GM18498 (cell line): ENCODE results near the gene MLF2.
A peak's percentile ranks its signal among the peaks of the same experiment; 100 is the strongest.
"Not testable (repeated sequence)": the region's sequence is repeated elsewhere in the genome, so short reads cannot be mapped to it uniquely, and the experiment has no call there.

ENCODE experiments used
- ATAC-seq: cut with Tn5 transposase; IDR thresholded peaks from one replicate; pipeline ENCODE4 v1.9.1; 2021; ENCODE audit warnings: mild to moderate bottlenecking, moderate library complexity; ENCODE audit not compliant: unreplicated experiment

The MLF2 gene

DNA sequence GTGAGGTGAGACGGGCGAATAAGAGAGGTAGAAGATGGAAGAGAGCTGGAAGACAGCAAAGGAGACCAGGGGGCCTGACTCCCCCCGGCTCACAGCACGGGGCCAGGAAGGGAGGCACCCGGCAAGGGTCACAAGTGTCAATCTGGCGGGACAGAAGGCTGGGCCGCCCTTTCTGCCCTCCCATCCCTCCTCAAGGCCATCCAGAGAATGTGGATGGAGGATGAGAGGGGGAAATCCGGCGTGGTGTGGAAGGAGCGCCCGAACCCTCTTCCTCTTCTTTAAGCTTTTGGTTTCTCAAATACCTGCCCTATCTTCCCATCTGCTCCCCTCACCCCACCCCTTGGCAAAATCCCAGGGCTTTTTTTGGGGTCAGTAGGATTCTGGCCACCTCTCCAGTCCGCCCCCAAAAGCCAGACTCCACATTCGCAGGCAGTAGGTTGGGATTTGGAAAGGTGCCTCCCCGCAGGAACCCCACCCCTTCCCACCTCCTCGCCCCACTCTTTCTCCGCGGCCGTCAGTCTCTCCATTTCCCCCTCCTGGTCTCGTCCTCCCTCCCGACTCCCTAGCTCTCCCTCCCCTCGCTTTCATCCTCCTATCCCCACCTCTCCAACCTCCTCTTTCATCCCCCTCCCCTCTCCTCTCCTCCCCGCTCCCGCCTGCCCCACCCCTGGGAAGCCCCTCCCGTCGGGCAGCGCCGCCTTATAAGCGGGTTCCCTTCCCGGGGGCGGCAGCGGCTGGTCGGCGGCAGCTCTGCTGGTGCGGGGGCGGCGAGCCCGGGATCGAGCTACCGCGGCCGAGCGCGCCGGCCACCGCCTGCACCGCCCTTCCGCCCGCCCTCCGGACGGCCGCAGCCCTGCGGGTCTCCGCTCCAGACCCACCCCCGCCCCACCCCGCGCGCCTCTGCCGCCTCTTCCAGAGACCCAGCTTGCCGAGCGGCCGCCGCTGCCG is 13.0 kb upstream of the MLF2 start, which contains the start of gene PTMS:
Gene PTMS, plus strand, starts transcription at position 730 of the 948 bp plus-strand sequence. CDS start 343 bp downstream, outside the sequence.
- peak; percentile 30 for ATAC-seq

DNA sequence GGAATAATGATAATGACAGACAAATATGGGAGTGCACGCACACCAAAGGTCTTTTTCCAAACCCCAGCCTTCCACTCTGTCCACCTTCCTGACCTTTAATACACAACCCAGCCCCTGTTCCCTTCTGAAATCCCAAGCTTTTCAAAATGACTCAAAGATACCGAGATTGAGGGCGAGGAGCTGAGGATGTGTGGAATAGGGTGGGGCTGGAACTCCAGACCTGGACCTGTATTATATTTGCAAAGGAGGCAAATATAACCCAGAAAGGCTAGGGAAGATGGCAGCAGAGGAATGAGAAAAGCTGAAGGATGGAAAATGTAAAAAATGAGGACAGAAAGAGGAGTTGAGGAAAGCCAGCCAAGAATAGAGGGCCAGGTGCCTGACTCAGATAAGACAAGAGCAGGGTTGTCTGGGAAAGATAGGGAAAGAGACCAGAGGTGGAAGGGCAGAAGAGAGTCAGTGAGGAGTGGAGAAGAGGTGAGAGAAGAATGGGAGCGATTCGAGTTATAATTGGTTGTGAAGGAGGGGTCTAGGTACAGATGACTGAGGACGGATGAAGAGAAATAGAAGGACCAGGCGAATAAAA is 12.2 kb upstream of the MLF2 start:
- no peak for ATAC-seq

DNA sequence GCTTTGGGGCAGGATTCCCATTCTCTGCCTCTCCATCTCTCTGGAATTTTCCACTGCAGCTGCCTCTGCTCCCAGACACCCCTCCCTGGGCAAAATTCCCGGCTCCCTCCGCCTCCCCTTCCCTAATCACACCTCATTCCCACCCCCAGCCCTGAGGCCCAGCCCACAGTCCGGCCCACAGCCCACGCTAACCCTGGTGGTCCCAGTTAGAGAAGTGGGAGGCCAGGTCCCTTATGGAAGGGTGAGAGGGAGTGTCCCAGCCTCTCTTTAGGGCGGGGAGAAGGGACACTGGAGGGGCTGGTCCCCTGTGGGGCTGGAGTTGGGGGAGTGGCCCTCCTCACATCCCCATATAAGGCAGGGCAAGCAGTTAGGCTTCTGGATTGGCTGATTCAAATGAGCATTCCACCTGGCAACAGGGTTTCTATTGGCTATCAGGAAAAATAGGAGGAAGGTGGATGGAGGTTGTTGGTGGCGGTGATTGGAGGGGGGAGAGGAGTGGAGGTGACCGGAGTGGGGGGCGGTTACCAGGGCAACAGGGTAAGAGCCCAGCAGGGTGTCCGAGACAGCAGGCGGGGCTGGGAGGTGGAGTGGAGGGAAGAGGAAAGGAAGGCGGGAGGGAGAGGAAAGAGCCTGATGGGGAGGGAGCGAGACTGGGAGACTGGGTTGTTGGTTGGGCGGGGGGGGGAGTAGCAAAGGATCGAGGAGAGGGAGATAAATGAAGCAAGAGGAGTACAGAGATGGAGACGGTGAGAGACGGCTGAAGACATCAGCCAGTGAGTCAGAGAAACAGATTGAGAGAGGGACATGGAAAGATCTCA is 11.3 kb upstream of the MLF2 start:
- ATAC-seq: peak; percentile 77

DNA sequence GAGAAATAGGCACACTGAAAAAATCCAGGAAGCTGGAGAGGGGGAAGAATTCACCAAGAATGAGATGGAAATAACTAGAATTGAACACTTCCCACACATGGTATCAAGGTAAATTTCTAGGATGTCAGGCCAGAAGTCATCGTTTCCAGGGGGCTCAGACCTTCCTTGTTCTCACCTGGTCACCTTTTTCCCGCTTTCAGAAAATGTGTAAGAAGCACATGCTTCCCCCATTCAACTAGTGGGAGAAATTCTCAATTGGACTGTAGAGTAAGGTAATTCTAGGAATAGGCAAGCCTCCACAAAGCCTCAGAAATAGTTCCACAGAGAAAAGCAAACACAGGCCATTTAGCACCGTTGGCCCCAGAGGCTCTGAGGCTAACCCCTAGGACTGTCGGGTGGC is 10.4 kb upstream of the MLF2 start:
- no peak for ATAC-seq

DNA sequence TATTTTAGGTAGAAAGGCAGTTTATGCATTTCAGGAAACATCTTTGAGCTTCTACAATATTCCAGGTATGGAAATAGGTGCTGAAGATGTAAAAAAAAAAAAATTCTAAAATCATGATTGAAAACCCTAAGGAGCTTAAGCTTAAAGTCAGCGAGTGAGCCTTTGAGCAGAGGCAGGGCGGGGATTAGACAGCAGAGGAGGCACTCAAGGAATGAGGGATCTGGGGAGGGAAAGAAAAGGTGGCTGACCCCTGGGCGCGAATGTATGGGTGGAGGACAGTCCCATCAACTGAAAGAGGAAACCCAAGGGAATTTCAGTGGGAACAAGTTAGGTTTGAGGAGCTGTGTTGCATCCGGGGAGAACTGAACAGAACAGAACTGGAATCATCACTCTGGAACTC is 6.8 kb upstream of the MLF2 start:
- no peak for ATAC-seq

DNA sequence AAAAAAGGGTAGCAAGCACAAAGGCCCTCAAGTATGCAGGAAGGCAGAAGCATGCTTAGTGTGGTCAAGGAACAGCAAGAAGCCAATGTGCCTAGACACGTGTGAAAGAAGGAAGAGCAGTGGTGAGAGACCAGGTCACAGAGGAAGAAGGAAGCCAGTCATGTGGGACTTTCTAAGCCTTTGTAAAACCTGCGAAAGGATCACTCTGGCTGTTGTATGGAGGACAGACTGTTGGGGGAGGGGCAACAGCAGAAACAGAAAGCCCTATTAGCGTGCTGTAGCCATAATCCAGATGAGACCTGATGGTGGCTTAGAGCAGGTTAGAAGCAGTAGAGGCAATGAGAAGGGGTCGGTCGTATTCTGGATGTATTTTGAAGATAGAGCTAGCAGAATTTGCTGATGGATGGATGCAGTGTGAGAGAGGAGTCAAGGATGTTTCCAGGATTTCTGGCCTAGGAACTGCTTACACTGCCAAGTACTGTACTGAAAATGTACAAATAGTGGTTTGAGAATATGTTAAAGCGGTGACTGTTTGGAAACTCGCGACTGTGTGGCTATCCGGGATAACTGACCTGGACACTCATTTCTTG is 5.7 kb upstream of the MLF2 start:
- no peak for ATAC-seq

DNA sequence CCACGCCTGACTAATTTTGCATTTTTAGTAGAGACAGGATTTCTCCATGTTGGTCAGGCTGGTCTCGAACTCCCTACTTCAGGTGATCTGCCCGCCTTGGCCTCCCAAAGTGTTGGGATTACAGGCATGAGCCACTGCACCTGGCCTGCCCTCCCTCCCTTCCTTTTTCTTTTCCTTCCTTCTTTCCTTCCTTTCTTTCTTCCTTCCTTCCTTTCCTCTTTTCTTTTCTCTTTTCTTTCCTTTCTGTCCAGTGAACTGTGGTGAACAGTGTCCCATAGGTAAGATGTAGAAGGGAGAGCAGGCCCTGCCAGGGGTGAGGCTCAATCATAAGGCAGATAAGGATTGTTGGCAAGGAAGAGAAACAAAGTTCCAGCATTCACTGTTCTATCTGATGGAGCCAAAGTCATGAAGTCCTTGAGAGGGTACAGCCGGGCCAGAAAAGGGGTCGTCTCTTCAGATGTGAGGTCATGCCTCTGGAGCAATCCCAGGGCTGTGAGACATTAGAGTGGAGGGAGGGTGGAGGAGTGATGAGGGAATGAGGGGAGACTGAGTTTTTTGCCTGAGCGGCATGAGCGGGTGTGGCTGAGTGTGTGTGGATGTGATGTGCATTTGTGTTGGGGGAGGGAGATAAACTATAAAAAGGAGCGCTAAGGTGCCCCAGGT is 4.2 kb upstream of the MLF2 start:
- no peak for ATAC-seq

DNA sequence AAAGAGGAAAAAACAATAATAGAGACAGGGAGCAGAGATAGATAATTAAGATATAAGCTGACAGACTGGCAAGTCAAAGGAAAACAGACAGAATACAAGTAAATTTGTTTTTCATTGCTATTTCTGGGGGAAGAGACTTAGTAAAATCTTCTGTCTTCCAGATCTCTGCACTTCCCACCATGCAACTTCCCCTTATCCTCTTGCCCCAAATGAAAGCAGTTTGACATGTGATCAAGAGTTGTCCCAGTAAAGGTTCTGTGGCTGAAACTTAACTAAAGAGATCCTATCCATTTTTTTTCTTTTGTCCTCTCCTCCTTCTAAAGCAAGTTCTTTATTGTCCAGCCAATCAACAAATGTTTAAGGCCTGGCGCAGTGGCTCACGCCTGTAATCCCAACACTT is 1.5 kb upstream of the MLF2 start:
- no peak for ATAC-seq

DNA sequence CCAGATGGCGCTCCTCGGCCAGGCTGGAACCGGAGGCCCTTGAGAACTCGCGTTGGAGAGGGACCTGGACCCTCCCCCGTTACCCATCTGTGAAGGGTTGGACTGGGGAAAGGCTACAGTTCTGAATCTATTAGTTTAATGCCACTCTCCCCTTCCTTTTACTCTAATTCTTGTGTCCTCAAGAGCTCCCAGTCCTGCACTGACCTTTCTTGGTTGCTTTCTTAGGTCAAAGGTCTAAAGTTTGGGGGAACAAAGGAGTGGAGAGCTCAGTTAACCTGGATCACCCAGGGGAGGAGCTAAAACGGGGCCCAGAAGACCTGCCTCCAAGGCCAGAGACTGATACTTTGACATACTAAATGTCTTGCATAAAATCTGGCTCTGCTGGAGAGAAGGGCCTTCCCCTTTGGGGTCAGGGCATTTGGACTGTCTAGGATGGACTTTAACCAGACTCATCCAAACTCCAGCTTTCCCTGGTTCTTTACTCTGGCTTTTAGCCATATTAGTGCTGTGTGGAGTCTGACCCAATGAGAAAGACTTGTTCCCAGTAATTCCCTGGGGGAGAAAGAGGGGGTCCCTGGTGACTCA is 923 bp upstream of the MLF2 start:
- ATAC-seq: no peak

DNA sequence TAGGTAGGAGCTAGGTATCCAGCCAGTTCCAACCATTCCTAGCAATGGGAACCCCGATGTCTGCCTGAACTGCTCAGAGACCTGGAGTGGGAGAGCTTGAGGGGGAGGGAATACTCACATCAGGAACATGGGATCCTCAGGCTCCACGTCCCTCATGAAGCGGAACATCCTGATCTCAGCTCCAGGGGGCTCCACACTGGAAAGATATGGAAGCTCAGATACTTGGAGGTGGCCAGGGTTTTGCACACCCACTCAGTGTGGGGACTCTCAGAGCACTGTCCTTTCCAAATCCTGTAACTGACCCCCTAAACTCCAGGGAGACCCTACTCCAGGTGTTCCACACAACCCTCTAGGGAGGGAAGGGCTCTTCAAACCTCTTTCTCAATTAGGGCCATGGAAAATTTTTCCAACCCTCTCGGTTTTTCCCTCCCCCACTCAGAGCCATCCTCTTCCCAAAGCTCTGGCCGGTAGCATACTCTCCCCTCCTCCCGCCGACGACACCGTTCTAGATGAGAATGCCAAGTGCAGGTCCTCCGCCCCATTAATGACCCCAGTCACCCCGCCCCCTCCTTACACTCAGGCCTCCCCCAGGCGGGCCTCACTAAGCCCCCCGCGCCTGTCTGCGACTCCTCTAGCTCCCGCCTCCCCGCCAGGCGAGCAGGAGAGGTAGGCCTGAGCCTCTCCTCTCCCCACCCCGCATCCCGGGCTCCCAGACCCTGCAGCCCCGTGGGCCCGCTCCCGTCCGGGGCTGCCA is 597 bp downstream of the MLF2 start:
- ATAC-seq: no peak

DNA sequence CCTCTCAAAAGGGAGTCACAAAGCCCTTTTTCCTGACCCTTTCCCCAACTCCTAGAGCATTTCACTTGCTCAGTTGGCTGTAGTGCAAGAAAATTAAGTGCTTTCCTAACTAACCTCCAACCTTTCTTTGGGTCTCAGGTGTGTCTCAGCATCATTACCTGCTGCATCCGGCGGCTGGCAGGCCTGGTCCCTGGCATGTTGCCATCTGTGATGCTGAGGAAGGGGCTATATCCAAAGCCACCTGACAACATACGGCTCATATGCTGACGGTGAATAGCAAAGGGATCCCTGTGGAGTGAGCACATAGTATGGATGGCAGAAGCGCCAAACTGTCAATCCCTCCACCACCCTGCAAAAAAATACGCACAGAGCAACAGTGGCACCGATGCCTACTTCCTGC is 1.2 kb downstream of the MLF2 start:
- ATAC-seq: no peak

DNA sequence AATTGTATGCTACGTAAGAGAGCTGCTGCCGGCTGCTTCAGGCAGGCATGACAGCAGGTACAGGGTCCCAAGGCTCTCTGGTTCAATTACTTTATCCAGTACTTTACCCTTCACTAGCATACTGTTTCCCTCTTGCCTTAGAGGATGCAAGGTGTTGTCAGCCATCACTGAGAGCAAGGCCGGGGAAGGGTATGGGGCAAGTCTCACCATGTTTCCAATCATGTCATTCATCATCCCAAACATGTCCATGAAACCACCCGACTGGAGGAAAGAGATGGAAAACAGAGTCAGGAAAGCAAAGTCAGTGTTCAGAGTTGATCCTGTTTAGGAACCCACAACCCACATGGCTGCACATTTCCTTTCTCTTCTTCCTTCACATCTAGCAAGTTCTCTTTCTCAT is 2.4 kb downstream of the MLF2 start:
- no peak for ATAC-seq

DNA sequence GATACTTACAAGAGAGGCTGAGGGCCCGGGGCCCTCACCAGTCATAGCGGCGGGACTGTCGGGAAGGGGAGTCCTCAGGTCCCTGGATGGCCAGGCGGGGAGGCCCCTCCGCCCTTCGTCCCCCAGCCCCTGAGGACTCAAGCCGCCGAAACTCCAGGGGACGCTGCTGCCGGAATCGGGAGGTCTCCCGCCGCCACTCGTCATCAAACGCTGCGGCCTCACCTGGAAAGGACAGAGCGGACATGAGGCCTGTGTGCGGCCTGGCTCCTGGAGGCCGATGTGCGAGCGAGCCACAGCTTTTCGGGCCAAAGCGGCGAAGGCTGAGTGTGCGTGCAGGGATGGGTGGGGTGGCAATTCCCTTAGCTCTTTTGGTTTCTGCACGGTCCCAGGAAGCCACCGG is 4.2 kb downstream of the MLF2 start:
- ATAC-seq: no peak

DNA sequence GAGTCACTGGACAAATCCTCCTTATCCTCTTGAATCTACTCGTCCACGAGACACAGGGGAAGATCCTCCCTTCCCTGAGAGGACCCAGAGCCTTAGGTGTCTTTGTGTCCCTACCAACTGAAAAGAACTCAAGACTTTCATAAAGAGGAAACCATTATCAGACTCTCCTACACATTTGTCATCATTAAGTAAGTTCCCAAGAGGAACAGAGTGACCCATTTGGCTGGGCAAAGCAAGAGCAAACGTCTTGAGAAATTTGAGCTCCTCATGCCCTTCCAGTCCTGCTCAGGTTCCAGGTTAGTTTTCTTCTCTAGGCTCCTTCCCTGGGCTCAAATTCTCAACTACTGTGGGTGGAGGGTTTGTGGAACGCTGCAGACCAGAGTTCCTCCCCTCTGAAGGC is 5.7 kb downstream of the MLF2 start:
- no peak for ATAC-seq

DNA sequence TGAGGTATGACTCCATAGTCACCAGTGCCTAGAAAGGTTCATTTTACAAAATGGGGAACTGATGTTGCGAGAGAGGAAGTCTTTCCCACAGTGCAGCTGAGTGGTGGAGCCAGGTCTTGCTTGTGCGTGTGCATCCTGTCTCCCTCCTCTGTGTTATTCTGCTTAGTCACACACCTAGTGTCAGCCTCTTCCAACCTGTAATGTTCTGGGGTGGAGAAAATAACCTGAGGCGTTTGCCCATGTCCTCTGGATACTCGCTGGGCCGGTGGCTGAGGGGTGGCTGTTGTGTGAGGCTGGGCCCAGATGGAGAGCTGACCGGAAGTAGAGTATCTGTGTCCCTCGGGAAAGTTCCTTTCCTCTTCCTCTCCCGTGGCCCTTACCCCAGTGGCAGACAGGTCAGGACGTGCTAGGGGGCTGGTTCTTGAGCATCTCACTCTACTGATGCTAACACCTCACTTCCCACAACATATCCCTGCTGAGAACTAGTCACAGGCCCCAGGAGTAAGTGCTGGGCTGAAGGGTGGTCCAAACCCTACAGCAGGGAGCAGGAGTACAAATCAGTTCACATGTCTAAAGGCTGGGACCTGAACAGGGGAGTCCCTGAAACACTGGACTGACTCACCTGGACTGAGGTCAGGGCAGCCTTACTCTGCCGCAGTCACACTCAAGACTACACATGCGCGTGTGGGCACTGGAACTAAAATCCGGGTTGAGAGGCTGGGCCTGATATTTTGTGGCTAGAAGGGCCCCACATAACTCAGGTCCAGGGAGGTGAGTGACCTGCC is 7.0 kb downstream of the MLF2 start:
- ATAC-seq: no peak

DNA sequence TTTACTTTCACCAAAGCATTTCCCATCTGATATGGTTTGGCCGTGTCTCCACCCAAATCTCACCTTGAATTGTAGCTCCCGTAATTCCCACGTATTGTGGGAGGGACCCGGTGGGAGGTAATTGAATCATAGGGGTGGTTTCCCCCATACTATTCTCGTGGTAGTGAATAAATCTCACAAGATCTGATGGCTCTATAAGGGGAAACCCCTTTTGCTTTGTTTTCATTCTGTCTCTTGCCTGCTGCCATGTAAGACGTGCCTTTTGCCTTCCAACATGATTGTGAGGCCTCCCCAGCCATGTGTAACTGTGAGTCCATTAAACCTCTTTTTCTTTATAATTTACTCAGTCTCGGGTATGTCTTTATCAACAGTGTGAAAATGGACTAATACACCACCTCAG is 9.6 kb downstream of the MLF2 start:
- ATAC-seq: not testable (repeated sequence)

DNA sequence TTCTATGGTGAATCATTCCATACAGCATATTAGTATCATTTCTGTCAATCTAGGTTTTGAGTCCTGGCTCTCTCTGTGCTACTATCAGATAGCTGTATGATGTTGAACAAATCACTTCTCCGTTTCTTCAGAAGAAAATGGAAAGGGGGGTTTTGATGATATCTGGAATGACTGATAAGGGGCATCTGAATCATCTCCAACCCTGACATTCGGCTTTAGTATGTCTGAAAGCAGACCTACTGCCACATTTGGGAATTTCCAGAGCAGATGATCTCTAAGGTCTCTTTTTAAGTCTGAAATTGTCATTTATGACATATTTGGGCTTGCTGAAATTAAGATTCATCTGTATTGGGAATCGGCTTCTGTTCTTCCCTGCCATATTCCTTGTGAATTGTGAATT is 10.1 kb downstream of the MLF2 start:
- ATAC-seq: no peak

DNA sequence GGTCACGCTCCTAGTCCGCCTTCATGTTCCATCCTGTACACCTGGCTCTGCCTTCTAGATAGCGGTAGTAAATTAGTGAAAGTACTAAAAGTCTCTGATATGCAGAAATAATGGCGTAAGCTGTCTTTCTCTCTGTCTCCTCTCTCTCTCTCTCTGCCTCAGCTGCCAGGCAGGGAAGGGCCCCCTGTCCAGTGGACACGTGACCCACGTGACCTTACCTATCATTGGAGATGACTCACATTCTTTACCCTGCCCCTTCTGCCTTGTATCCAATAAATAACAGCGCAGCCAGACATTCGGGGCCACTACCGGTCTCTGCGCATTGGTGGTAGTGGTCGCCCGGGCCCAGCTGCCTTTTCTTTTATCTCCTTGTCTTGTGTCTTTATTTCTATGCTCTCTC is 10.9 kb downstream of the MLF2 start:
- not testable (repeated sequence) for ATAC-seq

DNA sequence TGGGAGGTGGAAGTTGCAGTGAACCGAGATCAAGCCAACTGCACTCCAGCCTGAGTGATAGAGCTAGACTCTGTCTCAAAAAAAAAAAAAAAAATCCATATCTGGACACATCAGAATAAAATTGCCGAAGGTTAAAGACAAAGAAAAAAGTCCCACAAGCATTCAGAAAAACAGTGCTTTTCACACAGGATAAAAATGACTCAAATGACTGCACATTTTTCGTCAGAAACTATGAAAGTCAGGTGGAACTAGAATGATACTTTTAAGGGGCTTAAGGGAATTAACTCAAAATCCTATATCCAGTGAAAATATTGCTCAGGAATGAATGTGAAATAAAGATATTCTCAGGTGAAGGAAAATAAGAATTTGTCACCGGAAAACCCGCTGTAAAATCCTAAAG is 16.2 kb downstream of the MLF2 start:
- no peak for ATAC-seq
